Dendritic cell treated with granulocyte-macrophage colony-stimulating factor and Interleukin-4, amounts not matched to agents 40 ng/mL and 50 ng/mL, for 4 days (primary cell): ENCODE results near the gene TESMIN.

Experiments
- H3K27ac Mint-ChIP-seq: one replicate; pipeline ENCODE4 v1.8.0; 2022; ENCODE audit warnings: mild to moderate bottlenecking, mixed read lengths
- H3K27me3 Mint-ChIP-seq: one replicate; pipeline ENCODE4 v1.8.0; 2022; ENCODE audit warnings: mild to moderate bottlenecking, mixed read lengths
- H3K36me3 Mint-ChIP-seq: one replicate; pipeline ENCODE4 v1.8.0; 2022; ENCODE audit warnings: low read depth, mixed read lengths
- H3K4me1 Mint-ChIP-seq: one replicate; pipeline ENCODE4 v1.8.0; 2022; ENCODE audit warnings: low read depth, mixed read lengths
- H3K4me3 Mint-ChIP-seq: one replicate; pipeline ENCODE4 v1.8.0; 2022; ENCODE audit warnings: mild to moderate bottlenecking, moderate library complexity, mixed read lengths
- H3K9me3 Mint-ChIP-seq: one replicate; pipeline ENCODE4 v1.8.0; 2022; ENCODE audit warnings: mixed read lengths
- intact Hi-C: fragments of 100-400 bp; cut with micrococcal nuclease; formaldehyde crosslinking; loops from one replicate; pipeline ENCODE4 v1.15.0; 2022

TESMIN gene

DNA sequence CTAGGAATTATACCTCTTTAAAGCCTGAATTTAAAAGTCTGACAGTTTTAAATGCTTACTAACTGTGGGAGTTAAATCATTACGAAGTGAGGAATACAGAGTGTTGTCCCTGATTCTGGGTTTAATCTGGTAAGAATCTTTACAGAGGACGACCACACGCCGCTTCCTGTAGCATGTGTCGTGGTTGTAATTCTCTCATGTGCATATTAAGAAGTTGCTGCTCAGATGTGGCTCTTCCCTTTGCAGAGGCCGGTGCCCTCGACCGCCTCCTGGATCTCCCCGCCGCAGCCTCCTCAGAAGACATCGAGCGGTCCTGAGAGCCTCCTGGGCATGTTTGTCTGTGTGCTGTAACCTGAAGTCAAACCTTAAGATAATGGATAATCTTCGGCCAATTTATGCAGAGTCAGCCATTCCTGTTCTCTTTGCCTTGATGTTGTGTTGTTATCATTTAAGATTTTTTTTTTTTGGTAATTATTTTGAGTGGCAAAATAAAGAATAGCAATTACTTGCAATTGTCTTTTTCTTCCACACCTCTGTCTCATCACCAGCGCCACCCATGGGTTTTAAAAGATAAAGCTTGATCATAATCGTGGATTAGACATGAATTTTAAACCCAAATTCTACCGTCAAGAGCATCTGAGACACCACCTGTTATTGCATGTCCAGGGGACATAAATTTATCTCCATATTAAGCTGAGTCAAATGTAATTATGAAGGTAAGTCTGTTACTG lies 60.5 kb downstream of the TESMIN start:
- Mint-ChIP-seq H3K27me3 (peaks cover 45% of the 10 kb centered on the region), H3K36me3 (no peaks in the 10 kb centered on the region), H3K4me3 (no peak overlapping the region), H3K27ac (no peak overlapping the region), H3K4me1 (peaks cover 4% of the 10 kb centered on the region), H3K9me3 (no peaks in the 10 kb centered on the region)
- intact Hi-C loops = no loop called here

DNA sequence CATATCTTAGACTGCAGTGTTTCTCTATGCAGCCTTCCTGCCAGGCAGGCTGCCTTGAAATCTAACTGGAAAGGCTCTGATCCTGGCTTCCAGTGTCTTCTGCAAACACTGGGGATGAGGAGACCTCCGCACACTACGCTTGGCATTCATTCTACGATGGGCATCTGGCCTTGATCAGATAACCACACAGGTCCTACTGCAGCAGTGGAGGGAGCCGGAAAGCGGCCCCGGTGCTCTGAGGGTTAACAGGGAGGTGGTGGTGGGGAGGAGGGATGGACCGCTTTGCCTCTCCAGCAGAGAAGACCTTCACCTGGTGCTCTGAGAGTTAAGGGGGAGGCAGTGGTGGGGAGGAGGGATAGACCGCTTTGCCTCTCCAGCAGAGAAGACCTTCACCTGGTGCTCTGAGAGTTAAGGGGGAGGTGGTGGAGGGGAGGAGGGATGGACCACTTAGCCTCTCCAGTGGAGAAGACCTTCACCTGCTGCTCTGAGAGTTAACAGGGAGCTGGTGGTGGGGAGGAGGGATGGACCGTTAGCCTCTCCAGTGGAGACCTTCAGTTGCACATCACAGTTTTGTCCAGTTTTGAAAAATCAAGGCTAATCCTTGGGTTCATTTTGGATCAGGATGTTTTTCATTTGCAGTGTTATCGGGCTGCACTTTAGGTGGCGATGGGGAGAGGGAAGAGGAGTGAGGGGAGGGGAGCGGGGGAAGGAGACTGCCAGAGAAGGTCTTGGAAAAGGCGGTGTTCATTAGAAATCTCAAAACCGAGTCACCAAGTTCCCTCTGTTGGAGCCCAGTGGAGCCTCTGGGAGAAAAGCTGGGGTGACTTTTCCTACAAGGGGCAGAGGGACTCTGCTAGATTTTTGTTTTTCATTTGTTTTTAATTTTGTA lies 61.3 kb downstream of the TESMIN start:
- H3K4me3 Mint-ChIP-seq = no peak overlapping the region
- no peaks in the 10 kb centered on the region for H3K9me3 Mint-ChIP-seq
- H3K36me3 Mint-ChIP-seq = no peaks in the 10 kb centered on the region
- H3K4me1 Mint-ChIP-seq = peaks cover 4% of the 10 kb centered on the region
- intact Hi-C loops = no loop called here
- no peak overlapping the region for H3K27ac Mint-ChIP-seq
- H3K27me3 Mint-ChIP-seq = peaks cover 52% of the 10 kb centered on the region

DNA sequence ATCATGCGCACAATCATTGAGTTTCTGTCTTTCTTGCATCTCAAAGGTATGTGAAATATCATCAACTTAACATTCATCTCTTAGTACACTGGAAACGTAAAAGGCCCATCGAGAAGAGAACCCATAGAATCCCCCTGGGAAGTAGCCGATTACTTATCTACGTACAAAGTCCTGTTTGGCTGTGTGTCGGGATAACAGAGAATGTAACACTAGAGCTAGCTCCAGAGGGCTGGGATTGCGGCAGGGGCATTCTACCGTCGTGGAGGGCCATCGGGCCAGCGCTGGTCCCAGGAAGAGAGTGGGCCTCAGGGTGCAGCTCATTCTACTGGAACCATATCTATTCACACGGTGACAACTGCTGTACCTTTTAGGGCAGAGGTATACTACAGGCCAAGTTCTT lies 62.4 kb downstream of the TESMIN start:
- peaks cover 4% of the 10 kb centered on the region for H3K4me1 Mint-ChIP-seq
- no peak overlapping the region for H3K4me3 Mint-ChIP-seq
- H3K27ac Mint-ChIP-seq = no peak overlapping the region
- H3K36me3 Mint-ChIP-seq = no peaks in the 10 kb centered on the region
- intact Hi-C loops = no loop called here
- no peaks in the 10 kb centered on the region for H3K9me3 Mint-ChIP-seq
- H3K27me3 Mint-ChIP-seq = peaks cover 61% of the 10 kb centered on the region

DNA sequence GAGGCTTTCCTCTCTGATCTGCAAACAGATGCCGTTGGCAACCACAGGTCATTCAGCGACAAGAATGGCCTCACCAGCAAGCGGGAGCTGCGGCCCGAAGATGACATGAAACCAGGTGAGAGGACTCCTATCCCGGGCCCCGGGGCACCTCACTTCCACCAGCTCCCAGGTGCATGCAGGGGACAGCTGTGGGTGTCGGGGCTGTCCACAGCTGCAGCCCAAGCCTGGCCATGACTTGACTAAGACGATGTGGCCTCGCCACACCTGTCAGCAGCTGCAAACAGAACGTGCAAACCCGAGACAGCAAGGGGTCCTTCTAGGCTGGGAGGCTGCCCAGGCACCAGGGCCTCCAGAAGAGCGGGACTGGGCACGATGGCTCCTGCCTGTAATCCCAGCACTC lies 63.3 kb downstream of the TESMIN start:
- H3K27me3 Mint-ChIP-seq = peaks cover 70% of the 10 kb centered on the region
- no peaks in the 10 kb centered on the region for H3K9me3 Mint-ChIP-seq
- intact Hi-C loops = no loop called here
- peaks cover 4% of the 10 kb centered on the region for H3K4me1 Mint-ChIP-seq
- no peak overlapping the region for H3K4me3 Mint-ChIP-seq
- no peaks in the 10 kb centered on the region for H3K36me3 Mint-ChIP-seq
- no peak overlapping the region for H3K27ac Mint-ChIP-seq

DNA sequence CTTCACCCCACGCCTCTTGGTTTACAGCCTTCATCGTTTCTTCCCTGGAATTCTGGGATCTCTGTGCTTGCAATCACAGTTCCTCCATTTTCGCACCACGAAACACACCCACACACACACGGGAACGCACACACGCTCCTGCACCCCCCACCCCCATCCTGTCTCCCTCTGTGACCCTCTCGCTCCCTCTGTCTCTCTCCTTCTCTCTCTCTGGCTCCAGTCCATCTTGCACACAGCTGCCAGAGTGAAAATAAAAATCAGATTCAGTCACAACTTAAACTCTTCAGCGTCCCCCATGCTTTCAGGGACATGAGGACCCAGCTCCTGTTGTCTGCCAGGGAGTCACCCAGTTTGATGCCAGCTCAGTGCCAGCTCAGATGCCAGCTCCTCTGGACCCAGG lies 64.0 kb downstream of the TESMIN start:
- no peak overlapping the region for H3K27ac Mint-ChIP-seq
- intact Hi-C loops = no loop called here
- peaks cover 4% of the 10 kb centered on the region for H3K4me1 Mint-ChIP-seq
- no peak overlapping the region for H3K4me3 Mint-ChIP-seq
- peaks cover 75% of the 10 kb centered on the region for H3K27me3 Mint-ChIP-seq
- no peaks in the 10 kb centered on the region for H3K9me3 Mint-ChIP-seq
- no peaks in the 10 kb centered on the region for H3K36me3 Mint-ChIP-seq

DNA sequence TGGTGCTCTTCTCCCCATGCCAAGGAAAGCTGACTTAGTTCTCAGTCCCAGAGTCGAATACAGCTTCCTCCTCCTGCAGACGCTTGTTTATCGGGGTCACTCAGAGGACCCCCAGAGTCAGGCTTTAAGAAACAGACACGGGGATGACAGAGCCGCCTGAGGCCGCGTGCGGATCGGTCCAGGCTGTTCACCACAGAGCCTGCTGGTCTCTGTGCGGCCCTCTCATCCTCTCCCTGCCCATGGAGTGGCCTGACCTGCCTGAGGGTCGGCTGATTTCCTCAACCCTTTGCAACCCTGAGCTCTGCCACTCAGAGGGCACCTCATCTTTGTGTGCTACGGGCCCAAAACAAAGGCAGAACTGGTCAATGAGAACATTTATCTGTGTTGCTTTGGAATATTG lies 64.8 kb downstream of the TESMIN start:
- Mint-ChIP-seq H3K27ac (no peak overlapping the region), H3K36me3 (no peaks in the 10 kb centered on the region), H3K4me1 (peaks cover 4% of the 10 kb centered on the region), H3K4me3 (no peak overlapping the region), H3K9me3 (no peaks in the 10 kb centered on the region), H3K27me3 (peaks cover 77% of the 10 kb centered on the region)
- intact Hi-C loops = no loop called here

DNA sequence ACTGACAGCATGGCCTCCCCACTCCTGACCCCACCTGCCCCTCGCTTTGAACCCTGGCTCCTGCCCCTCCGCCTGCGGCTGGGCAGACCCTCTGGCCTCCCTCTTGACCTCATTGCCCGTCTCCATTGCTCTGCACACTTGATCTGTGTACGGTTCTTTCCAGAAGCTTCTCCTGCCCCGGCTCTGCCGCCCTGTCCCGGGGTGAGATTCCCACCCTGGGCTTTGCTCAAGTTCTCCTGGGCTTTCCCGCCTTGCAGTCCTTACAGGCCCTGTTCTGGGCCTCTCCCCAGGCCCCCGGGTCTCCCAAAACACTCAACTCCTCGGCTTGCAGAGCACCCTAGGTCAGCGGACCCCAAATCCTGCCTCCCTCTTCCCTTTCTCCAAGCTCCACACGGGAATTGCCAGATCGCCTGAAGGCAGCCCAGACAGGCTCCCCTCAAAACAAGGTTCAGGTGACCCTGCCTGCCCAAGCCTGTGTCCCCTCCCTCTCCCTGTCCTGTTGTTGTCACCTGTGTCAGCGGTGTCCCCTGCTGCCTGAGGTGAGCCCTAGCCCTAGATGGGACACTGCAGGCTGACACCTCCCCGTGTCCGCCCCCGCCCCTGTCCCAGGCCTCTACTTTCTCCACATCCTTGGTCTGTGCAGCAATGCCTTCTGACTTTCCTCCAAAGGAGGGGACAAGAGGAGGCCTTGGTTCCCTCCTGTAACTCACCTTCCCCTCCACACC lies 65.5 kb downstream of the TESMIN start:
- Mint-ChIP-seq H3K36me3 (no peaks in the 10 kb centered on the region), H3K9me3 (no peaks in the 10 kb centered on the region), H3K27ac (no peak overlapping the region), H3K4me1 (peaks cover 4% of the 10 kb centered on the region), H3K27me3 (peaks cover 74% of the 10 kb centered on the region), H3K4me3 (no peak overlapping the region)
- intact Hi-C loops = no loop called here

DNA sequence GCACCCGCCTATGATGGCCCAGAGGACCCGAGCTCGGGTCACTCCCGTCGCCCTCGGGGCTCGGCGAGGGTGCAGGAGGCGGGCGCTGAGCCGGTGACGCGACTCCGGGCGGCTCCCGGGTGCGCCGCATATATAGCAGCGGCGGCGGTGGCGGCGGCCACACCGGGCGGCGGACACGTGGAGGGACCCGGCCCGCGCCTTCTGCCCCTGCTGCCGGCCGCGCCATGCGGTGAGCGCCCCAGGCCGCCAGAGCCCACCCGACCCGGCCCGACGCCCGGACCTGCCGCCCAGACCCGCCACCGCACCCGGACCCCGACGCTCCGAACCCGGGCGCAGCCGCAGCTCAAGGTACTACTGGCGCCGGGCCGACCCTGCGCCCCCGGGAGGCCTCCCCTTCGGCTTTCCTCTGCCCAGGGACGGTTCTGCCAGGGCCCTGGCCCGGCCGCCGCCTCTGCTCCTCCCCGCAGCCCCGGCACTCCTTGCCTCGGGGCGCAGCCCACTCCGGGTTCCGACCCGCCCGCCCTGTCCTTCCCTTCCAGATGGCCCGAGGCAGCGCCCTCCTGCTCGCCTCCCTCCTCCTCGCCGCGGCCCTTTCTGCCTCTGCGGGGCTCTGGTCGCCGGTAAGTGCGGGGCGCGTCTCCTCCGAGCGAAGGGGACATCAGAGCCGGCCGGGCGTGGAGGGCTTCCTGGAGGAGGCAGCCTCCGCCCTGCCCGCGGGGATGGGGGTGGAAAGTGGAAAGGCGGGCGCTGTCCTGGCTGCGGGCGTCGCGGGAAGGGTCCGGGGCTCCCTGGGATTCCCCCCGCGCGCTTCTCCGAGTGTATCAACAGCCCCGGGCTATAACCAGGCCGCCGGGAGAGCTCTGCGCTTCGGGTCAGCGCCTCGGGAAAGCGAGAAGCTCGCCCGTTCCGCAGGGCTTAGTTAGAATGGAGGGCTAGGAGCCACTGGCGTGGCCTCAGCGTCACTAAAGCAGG lies 66.6 kb downstream of the TESMIN start, which contains the start of gene GAL:
GAL (plus strand) TSS at position 160 of the 972 bp plus-strand sequence; CDS start at position 540, 380 bp downstream.
- no peaks in the 10 kb centered on the region for H3K9me3 Mint-ChIP-seq
- intact Hi-C loops = no loop called here
- H3K4me1 Mint-ChIP-seq = peaks cover 4% of the 10 kb centered on the region
- no peaks in the 10 kb centered on the region for H3K36me3 Mint-ChIP-seq
- peaks cover 66% of the 10 kb centered on the region for H3K27me3 Mint-ChIP-seq
- H3K27ac Mint-ChIP-seq = no peak within 1 kb of the TSS
- peak within 1 kb of the TSS; percentile 25 for H3K4me3 Mint-ChIP-seq

DNA sequence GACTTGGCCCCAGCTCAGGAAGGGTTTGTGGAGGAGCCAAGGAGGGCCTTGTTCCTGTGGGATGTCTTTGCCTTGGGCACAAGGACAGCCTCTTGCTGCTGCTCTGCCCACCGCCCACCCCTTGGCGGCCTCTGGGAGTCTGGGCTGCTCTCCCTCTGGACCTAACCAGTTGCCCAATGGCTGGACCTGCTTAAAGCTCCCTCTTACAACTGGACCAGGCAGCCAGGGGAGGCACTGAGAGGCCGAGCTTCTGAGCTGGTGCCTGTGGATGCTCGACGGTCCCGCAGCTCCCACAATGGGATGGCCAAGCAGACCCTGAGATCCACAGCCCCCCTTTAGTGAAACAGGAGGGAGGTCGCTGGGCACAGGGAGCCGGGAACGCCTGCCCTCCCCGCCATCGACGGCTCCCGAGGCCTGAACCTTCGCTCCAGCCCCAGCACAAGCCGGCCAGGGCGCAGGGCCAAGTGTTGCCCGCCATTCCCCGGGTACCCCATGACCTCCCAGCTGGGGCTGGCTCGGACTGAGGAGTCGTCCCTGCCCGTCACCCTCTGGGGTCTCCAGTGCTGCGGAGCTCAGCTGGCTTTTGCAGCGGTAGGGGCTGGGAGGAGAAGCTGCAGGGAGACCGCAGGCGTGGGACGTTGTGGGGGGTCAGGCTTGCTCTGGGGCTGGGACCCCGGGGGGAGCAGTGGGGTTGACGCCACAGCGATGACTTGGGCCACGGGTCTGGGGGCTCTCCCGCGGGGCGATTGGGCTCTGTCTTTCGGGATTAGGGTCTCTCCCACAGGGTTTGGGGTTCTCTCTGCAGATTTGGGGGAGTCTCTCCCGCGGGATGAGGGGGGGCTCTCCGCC lies 67.6 kb downstream of the TESMIN start:
- intact Hi-C loops = no loop called here
- Mint-ChIP-seq H3K27me3 (peaks cover 67% of the 10 kb centered on the region), H3K4me1 (peaks cover 7% of the 10 kb centered on the region), H3K36me3 (no peaks in the 10 kb centered on the region), H3K4me3 (no peak overlapping the region), H3K9me3 (no peaks in the 10 kb centered on the region), H3K27ac (no peak overlapping the region)

DNA sequence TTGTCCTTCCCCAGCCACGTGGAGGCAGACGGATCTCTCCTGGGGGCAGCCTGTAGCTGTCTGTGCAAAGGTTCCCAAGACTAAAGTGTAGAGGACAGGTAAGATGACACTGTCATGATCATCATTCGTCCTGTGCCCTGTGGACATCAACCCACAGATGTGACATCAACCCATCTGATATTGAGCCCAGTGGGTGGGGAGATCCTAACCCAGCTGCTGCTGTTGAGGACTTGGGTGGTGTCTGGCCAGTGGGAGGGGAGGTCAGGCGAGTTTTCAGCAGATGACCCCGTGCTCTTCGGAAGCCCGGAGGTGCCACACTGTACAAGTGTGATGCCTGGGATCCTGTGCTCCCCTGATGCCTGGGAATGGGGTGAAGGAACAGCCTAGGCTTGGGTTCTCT lies 68.2 kb downstream of the TESMIN start:
- H3K27ac Mint-ChIP-seq = no peak overlapping the region
- no peaks in the 10 kb centered on the region for H3K9me3 Mint-ChIP-seq
- intact Hi-C loops = no loop called here
- H3K27me3 Mint-ChIP-seq = peaks cover 65% of the 10 kb centered on the region
- H3K4me1 Mint-ChIP-seq = peaks cover 10% of the 10 kb centered on the region
- no peak overlapping the region for H3K4me3 Mint-ChIP-seq
- no peaks in the 10 kb centered on the region for H3K36me3 Mint-ChIP-seq

DNA sequence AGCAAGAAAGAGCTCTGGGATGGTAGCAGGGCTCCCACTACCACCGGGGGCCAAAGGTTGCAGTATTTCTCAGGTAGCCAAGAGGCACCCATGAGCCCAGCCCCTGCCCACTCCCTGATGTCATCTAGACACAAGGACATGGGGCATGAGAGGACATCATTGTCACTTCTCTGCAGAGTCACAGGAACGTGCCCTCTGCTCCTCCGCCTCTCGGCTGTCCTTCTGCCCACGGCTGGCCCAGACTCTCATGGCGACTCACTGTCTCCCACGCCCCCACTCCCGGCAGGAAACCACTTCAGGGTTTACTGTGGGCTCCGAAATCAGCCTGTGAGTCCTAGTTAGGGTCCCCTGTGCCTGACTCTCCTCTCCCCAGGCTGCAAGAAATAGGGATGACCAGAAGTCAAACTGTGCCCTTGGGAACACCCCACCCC lies 68.8 kb downstream of the TESMIN start:
- no peak overlapping the region for H3K4me3 Mint-ChIP-seq
- intact Hi-C loops = no loop called here

DNA sequence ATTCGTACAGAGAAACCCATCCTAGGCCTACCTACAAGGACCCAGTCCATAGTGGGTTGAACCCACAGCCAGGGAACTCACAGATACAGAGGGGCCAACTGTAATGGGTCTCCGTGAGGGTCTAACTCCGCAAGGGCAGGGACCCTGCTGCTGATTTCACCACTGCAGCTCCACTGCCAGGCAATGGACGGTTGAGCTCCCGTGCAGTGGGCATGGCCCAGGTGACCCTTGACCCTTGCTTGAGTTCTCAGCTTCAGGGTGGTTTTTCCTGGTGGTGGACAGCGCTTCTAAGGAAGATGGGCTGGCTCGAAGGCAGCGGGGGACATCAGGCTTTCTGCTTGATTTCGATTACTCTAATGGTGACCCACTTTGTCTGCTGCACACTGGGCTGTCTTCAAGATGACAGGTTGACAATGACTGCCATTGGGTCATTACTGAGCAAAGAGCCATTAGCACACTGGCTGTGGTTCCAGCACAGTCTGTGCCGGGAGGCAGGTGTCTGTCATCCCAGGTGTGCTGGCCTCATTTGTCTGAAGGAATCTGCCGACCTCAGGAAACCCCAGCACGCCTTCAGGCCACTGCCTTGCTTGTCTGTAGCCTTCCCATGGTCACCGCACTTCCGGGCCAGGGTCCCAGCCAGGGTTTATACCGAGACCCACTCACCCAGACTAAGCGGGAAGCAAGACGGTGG lies 70.6 kb downstream of the TESMIN start:
- intact Hi-C loops = no loop called here
- no peaks in the 10 kb centered on the region for H3K36me3 Mint-ChIP-seq
- no peak overlapping the region for H3K4me3 Mint-ChIP-seq
- peaks cover 10% of the 10 kb centered on the region for H3K4me1 Mint-ChIP-seq
- H3K27me3 Mint-ChIP-seq = peaks cover 45% of the 10 kb centered on the region
- no peaks in the 10 kb centered on the region for H3K9me3 Mint-ChIP-seq
- H3K27ac Mint-ChIP-seq = no peak overlapping the region

More for the DNA sequence above, 68.8 kb downstream of the TESMIN start:
- Mint-ChIP-seq H3K36me3 (no peaks in the 10 kb centered on the region), H3K9me3 (no peaks in the 10 kb centered on the region), H3K27ac (no peak overlapping the region), H3K27me3 (peaks cover 60% of the 10 kb centered on the region), H3K4me1 (peaks cover 10% of the 10 kb centered on the region)
